Mesendoderm (in vitro differentiated cells): Measurements from ENCODE around the gene SLC5A8.
"Not testable (repeated sequence)": the region's sequence is repeated elsewhere in the genome, so short reads cannot be mapped to it uniquely, and the experiment has no call there.

Source experiments
- DNase-seq: peaks from one replicate; pipeline ENCODE4 v3.0.0; 2013
- H2AK5ac ChIP-seq: 2 replicates; pipeline ENCODE4 v1.6.1; 2013; ENCODE audit warnings: low read length, inconsistent platforms
- H2BK120ac ChIP-seq: 2 replicates; pipeline ENCODE4 v1.6.1; 2013; ENCODE audit warnings: low read depth, mild to moderate bottlenecking, low read length, moderate library complexity, mixed read lengths
- H2BK15ac ChIP-seq: replicated peaks from 2 replicates; pipeline ENCODE4 v1.6.1; 2013; ENCODE audit warnings: low read depth, mild to moderate bottlenecking, moderate library complexity
- H2BK5ac ChIP-seq: 2 replicates; pipeline ENCODE4 v1.6.1; 2013; ENCODE audit warnings: low read length, inconsistent platforms
- H3K18ac ChIP-seq: 2 replicates; pipeline ENCODE4 v1.6.1; 2013; ENCODE audit warnings: mild to moderate bottlenecking, low read length, mixed read lengths
- H3K23ac ChIP-seq: one replicate; pipeline ENCODE4 v1.6.1; 2013; ENCODE audit warnings: low read length
- H3K27ac ChIP-seq: 2 replicates; pipeline ENCODE4 v1.5.1; 2013; ENCODE audit warnings: low read depth, mild to moderate bottlenecking, inconsistent platforms, low read length, moderate library complexity
- H3K27me3 ChIP-seq: 2 replicates; pipeline ENCODE4 v1.6.1; 2013; ENCODE audit warnings: low read length, control low read depth, mild to moderate bottlenecking, inconsistent platforms; ENCODE audit not compliant: insufficient read depth, poor library complexity
- H3K36me3 ChIP-seq: 2 replicates; pipeline ENCODE4 v1.6.1; 2013; ENCODE audit warnings: low read length, inconsistent platforms; ENCODE audit not compliant: control insufficient read depth, insufficient read depth
- H3K4ac ChIP-seq: one replicate; pipeline ENCODE4 v1.6.1; 2013; ENCODE audit warnings: low read depth, mild to moderate bottlenecking, low read length, moderate library complexity
- H3K4me1 ChIP-seq: 2 replicates; pipeline ENCODE4 v1.6.1; 2013; ENCODE audit warnings: low read depth, low read length, inconsistent platforms; ENCODE audit not compliant: control insufficient read depth
- H3K4me2 ChIP-seq: 2 replicates; pipeline ENCODE4 v1.6.1; 2013; ENCODE audit warnings: low read length
- H3K4me3 ChIP-seq: 2 replicates; pipeline ENCODE4 v1.5.1; 2013; ENCODE audit warnings: mild to moderate bottlenecking, low read length
- H3K56ac ChIP-seq: one replicate; pipeline ENCODE4 v1.6.1; 2013; ENCODE audit warnings: low read length
- H3K79me1 ChIP-seq: 2 replicates; pipeline ENCODE4 v1.6.1; 2013; ENCODE audit warnings: low read length, inconsistent platforms
- H3K79me2 ChIP-seq: 2 replicates; pipeline ENCODE4 v1.6.1; 2013; ENCODE audit warnings: mild to moderate bottlenecking, low read length; ENCODE audit not compliant: control insufficient read depth, insufficient read depth
- H3K9ac ChIP-seq: 2 replicates; pipeline ENCODE4 v1.6.1; 2013; ENCODE audit warnings: low read length, inconsistent platforms
- H4K5ac ChIP-seq: one replicate; pipeline ENCODE4 v1.6.1; 2013; ENCODE audit warnings: low read length
- H4K8ac ChIP-seq: one replicate; pipeline ENCODE4 v1.6.1; 2013; ENCODE audit warnings: low read depth, mild to moderate bottlenecking, control low read depth, low read length, moderate library complexity
- WGBS: extraction: QIAGEN DNeasy Blood & Tissue Kit; methylation state at CpG from one replicate; pipeline ENCODE4 v1.1.7; 2013; ENCODE audit warnings: low lambda C conversion rate, missing lambda C conversion rate; ENCODE audit not compliant: insufficient coverage; ENCODE audit errors: extremely low coverage; 5-methylcytosine and 5-hydroxymethylcytosine counted together

The SLC5A8 gene

GRCh38 chr12:101168001-101168400 is 42.0 kb downstream of the SLC5A8 start:
- no peak overlapping the region for H3K4me2 ChIP-seq
- H4K8ac ChIP-seq: no peak overlapping the region
- no peak overlapping the region for H3K9ac ChIP-seq
- no peak overlapping the region for H2BK120ac ChIP-seq
- H3K79me1 ChIP-seq: no peaks in the 10 kb centered on the region
- no peak for DNase-seq
- H3K36me3 ChIP-seq: no peaks in the 10 kb centered on the region
- no peaks in the 10 kb centered on the region for H3K27me3 ChIP-seq
- H2BK5ac ChIP-seq: no peak overlapping the region
- no CpG with 5 or more reads among the region's 5 CpGs for WGBS
- H3K18ac ChIP-seq: no peak overlapping the region
- H2AK5ac ChIP-seq: no peak overlapping the region
- H4K5ac ChIP-seq: no peak overlapping the region
- no peak overlapping the region for H3K56ac ChIP-seq
- H3K23ac ChIP-seq: no peak overlapping the region
- H3K27ac ChIP-seq: no peak overlapping the region
- no peak overlapping the region for H3K4ac ChIP-seq
- H3K4me3 ChIP-seq: no peak overlapping the region
- H2BK15ac ChIP-seq: no peak overlapping the region
- no peaks in the 10 kb centered on the region for H3K79me2 ChIP-seq
- no peaks in the 10 kb centered on the region for H3K4me1 ChIP-seq

- Histone ChIP-seq H3K4me1 (no peaks in the 10 kb centered on the region), H3K27ac (no peak overlapping the region), H2BK120ac (no peak overlapping the region), H3K23ac (no peak overlapping the region), H2AK5ac (no peak overlapping the region), H3K4me3 (no peak overlapping the region), H2BK15ac (no peak overlapping the region), H3K18ac (no peak overlapping the region), H3K9ac (no peak overlapping the region), H4K8ac (no peak overlapping the region), H3K79me1 (no peaks in the 10 kb centered on the region), H4K5ac (no peak overlapping the region), H3K4ac (no peak overlapping the region), H2BK5ac (no peak overlapping the region), H3K27me3 (no peaks in the 10 kb centered on the region), H3K36me3 (no peaks in the 10 kb centered on the region), H3K79me2 (no peaks in the 10 kb centered on the region), H3K56ac (no peak overlapping the region), H3K4me2 (no peak overlapping the region)
- no peak for DNase-seq
- WGBS: 100% methylated on average over 1 of the region's 5 CpGs
Measured at GRCh38 chr12:101166866-101167265, 43.2 kb downstream of the SLC5A8 start.

- WGBS: no CpG with 5 or more reads among the region's 4 CpGs
- Histone ChIP-seq H3K79me1 (no peaks in the 10 kb centered on the region), H3K4me2 (no peak overlapping the region), H2AK5ac (no peak overlapping the region), H3K56ac (no peak overlapping the region), H3K36me3 (no peaks in the 10 kb centered on the region), H3K9ac (no peak overlapping the region), H2BK5ac (no peak overlapping the region), H3K27ac (no peak overlapping the region), H4K8ac (no peak overlapping the region), H3K27me3 (no peaks in the 10 kb centered on the region), H2BK120ac (no peak overlapping the region), H3K18ac (no peak overlapping the region), H3K79me2 (no peaks in the 10 kb centered on the region), H2BK15ac (no peak overlapping the region), H4K5ac (no peak overlapping the region), H3K4ac (no peak overlapping the region), H3K4me1 (no peaks in the 10 kb centered on the region), H3K4me3 (no peak overlapping the region), H3K23ac (no peak overlapping the region)
- no peak for DNase-seq
Measured at GRCh38 chr12:101165319-101165718, 44.7 kb downstream of the SLC5A8 start.

- peak; percentile 3 for DNase-seq
- H3K4me3 ChIP-seq: not testable (repeated sequence)
Measured at GRCh38 chr12:101145777-101146431, 64.1 kb downstream of the SLC5A8 start.

GRCh38 chr12:101127521-101128219 is 82.4 kb downstream of the SLC5A8 start:
- H3K4me3 ChIP-seq: no peak overlapping the region
- H3K79me2 ChIP-seq: no peaks in the 10 kb centered on the region
- no peak overlapping the region for H2AK5ac ChIP-seq
- H3K36me3 ChIP-seq: no peaks in the 10 kb centered on the region
- H3K27me3 ChIP-seq: no peaks in the 10 kb centered on the region
- H3K23ac ChIP-seq: no peak overlapping the region
- no peak overlapping the region for H3K9ac ChIP-seq
- H4K8ac ChIP-seq: no peak overlapping the region
- H3K27ac ChIP-seq: no peak overlapping the region
- no CpG with 5 or more reads among the region's 6 CpGs for WGBS
- no peak overlapping the region for H2BK15ac ChIP-seq
- H3K4me1 ChIP-seq: no peaks in the 10 kb centered on the region
- H3K4me2 ChIP-seq: no peak overlapping the region
- no peak overlapping the region for H3K56ac ChIP-seq
- H2BK5ac ChIP-seq: no peak overlapping the region
- no peak overlapping the region for H3K18ac ChIP-seq
- H4K5ac ChIP-seq: no peak overlapping the region
- H2BK120ac ChIP-seq: no peak overlapping the region
- H3K4ac ChIP-seq: no peak overlapping the region
- H3K79me1 ChIP-seq: no peaks in the 10 kb centered on the region
- no peak for DNase-seq

More at GRCh38 chr12:101145777-101146431, 64.1 kb downstream of the SLC5A8 start:
- not testable (repeated sequence) for H3K9ac ChIP-seq, H4K8ac ChIP-seq, H3K27me3 ChIP-seq, H2BK5ac ChIP-seq, H2BK15ac ChIP-seq, H3K4me1 ChIP-seq, H3K4me2 ChIP-seq, H2AK5ac ChIP-seq, H3K23ac ChIP-seq, H3K4ac ChIP-seq, H3K36me3 ChIP-seq, H3K27ac ChIP-seq, H4K5ac ChIP-seq, H3K79me2 ChIP-seq, H3K18ac ChIP-seq, H3K79me1 ChIP-seq, H2BK120ac ChIP-seq
- peak overlapping the region; percentile 37 for H3K56ac ChIP-seq
- no CpG with 5 or more reads among the region's 35 CpGs for WGBS
